Mesenteric fat pad (tissue), 1 donor: ENCODE data around the gene TOMM70. TPM values are rescaled to one million over a fixed set of nuclear protein-coding genes. Genes with fewer than 3 reads are reported as not detected.
"Not testable (repeated sequence)": the region's sequence is repeated elsewhere in the genome, so short reads cannot be mapped to it uniquely, and the experiment has no call there.

Source experiments
- DNase-seq: peaks from one replicate; pipeline ENCODE4 v3.0.0-alpha.2; 2020; ENCODE audit warnings: low spot score
- long read RNA-seq: library from polyadenylated mRNA; unstranded; transcript quantifications from one replicate; pipeline ENCODE4 v2.0.0, GENCODE V29; 2020
- total RNA-seq: library from RNA; stranded (reverse); fragmentation: NEBNext Ultra II Directional; extraction: Animal tissue kit (Norgen Biotek cat#: 25700); gene quantifications from one replicate; pipeline ENCODE4 v1.2.1, GENCODE V29; 2021
- donor health status: DM: yes; HTN: yes; CAD: no.

TOMM70 gene
- 47.8 TPM for total RNA-seq
- long read RNA-seq, full-length matches to known transcripts, result 1 of 10 reads
- long read RNA-seq, partial matches to known transcripts, result 9 of 10 reads
- long read RNA-seq, other reads (novel, unspliced or antisense), result 0 of 10 reads

GRCh38 chr3:100400780-100401673 is at the start of gene TOMM70, which contains the start of gene LNP1:
TSS of gene TOMM70 (minus strand) at chr3:100401089. CDS start at chr3:100400949, 140 bp downstream.
TSS of gene LNP1 (plus strand) at chr3:100401539. CDS start at chr3:100429730, 28,191 bp downstream.
- peak; percentile 95 for DNase-seq

DNA sequence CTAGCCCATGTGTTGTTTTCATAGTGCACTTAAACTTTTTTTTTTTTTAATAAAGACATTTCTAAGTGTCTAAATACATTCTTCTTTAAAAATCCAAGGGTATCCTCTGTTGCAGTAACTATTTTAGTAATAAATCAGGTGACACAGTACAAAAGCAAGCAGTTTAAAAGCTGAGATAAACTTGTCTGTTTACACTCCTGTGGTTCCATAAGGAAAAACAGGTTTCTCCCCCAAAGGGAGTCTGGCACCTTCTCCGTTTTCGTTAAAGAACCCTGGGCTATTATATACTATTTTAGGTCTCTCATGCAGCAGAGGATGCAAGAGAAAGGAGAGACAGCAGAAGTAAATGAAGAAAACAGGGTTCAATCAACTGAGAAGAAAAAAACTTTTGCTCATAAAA is 48.3 kb upstream of the TOMM70 start:
- no peak for DNase-seq

DNA sequence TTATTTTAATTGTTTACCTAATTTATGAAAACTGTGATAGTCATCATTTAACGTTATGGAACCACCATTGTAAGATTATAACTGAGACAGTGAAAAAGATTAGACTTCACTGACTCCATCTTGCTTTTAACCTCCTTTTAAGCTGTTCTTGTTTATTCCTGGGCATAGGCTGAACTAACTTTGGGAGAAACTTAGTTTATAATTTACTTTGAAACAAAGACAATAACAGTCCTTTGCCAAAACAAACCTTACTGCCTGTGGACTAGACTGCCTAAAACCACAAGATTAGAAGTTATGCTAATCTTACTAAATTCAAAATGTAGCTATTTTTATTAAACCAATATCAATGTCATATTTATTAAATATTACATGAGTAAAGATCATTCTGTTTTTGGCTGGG is 47.2 kb upstream of the TOMM70 start:
- no peak for DNase-seq

DNA sequence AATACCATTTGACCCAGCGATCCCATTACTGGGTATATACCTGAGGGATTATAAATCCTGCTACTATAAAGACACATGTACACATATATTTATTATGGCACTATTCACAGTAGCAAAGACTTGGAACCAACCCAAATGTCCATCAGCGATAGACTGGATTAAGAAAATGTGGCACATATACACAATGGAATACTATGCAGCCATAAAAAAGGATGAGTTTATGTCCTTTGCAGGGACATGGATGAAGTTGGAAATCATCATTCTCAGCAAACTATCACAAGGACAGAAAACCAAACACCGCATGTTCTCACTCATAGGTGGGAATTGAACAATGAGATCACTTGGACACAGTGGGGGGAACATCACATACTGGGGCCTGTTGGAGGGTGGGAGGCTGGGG is 46.2 kb upstream of the TOMM70 start:
- DNase-seq, result not testable (repeated sequence)

- no peak for DNase-seq
Observed at GRCh38 chr3:100443690-100444089, 42.8 kb upstream of the TOMM70 start.

DNA sequence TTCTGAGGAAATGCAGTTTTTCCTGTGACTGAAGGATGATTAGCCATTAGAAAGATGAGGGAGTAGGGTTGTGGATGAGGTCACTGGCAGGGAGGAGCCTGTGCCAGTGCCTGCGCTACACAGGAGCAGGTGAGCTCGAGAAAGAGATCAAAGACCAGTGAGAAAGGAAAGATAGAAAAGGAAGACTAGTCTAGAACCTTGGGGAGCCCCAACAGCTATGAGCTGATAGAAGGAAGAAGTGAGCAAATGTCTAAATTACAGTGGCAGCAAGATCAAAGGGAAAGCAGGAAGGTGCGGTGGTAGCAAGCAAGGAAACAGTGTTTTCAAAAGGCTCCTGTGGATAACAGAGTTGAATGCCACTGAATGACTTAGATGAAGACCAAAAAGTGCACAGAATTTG is 40.0 kb upstream of the TOMM70 start:
- no peak for DNase-seq

GRCh38 chr3:100438623-100438974 is 37.7 kb upstream of the TOMM70 start:
- DNase-seq, result no peak

DNA sequence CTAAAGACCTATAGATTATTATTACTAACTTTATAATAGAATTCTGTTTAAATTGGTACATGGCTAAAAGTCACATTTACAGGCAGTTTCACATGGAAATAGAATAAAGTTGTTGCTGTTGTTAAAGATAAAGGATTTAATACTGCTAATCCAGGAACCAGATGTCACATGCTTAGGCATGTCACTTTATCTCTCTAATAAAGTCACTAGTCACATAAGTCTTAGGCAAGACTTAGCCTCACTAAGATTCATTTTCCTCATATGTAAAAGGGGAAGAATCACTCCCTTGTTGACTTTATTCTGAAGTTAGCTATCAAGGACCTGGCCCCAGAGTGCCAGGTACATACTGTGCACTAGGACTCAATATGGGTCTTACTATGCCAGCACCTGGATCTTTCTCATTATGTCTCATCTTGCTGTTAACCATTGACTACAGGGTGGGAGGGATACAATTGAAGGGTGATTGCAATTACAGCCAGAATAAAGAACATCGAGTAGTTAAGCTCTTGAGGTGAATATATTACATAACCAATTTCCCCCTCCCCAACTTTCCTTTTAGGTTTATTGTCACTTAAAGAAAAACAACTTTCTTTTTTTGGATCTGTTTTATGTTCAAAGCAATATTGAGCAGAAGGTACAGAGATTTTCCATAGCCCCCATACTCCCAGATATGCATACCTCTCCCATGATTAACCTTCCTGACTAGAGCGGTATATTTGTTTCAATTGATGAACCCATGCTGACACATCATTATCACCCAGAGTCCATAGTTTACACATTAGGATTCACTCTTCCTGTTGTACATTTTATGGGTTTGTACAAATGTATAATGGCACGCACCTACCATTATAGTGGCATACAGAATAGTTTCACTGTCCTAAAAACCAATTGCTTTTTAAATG is 37.1 kb upstream of the TOMM70 start:
- DNase-seq, result no peak

DNA sequence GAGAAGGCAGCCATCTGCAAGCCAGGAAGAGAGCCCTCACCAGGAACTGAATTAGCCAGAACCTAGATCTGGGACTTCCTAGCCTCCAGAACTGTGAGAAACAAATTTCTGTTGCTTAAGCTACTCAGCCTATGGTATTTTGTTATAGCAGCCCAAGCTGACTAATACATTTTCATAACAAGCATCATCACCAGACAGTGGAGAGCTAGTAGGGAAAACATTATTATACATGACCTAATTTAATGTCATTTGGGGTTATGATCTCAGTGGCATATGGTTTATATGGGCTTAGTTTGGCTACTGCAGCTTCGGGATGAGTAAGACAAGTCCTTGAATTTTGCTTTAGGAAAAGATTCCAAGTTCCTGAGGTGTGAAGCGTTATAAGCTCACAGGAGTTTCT is 36.1 kb upstream of the TOMM70 start:
- no peak for DNase-seq

- DNase-seq, result no peak
Observed at GRCh38 chr3:100429187-100429716, 28.4 kb upstream of the TOMM70 start.

DNA sequence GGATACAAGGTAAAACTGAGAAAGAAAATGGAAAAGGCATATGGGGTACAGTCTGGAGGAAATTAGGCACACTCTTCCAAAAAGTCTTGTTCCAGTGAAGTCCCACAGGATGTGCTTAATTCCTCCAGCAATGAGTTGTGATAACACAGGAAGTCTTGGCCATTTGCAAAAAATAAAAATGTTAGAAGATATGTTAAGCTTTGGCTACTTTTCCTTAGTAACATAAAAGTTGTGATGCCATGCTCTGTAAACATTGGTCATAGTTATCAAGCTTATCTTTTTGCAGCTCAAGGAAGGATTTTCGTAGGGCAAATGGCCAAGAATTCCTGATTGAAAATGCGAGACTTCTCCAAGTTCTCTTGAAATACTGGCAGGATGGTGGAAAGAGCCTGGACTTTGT is 26.8 kb upstream of the TOMM70 start:
- no peak for DNase-seq

DNA sequence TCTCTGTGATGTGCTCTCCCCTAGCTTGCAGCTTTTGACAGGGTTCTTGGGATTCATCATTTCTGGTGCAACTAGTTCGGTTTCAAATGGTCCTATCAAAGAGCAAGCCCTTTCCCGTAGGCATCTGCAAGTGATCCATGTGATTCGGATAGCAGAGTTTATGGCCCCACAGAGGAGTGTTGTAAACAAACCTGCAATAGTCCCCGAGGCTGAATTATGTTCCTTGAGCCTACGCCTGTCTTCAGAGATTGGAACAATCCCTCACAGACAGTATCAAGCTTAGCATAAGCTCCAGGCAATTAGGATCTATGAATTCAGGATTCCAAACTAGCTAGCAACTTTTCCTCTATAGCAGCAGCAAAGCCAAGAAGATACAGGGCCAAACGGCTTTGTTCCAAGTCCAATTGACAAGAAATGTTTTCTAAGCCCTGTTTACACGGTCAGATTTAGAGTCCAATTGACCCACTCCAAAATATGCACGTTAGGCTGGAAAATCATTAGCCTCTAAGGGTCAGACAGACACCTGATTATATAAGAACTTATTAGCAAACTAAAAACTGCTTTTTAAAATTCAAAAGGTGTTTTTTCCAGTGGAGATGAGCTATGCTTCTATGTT is 25.3 kb upstream of the TOMM70 start:
- DNase-seq, result no peak

DNA sequence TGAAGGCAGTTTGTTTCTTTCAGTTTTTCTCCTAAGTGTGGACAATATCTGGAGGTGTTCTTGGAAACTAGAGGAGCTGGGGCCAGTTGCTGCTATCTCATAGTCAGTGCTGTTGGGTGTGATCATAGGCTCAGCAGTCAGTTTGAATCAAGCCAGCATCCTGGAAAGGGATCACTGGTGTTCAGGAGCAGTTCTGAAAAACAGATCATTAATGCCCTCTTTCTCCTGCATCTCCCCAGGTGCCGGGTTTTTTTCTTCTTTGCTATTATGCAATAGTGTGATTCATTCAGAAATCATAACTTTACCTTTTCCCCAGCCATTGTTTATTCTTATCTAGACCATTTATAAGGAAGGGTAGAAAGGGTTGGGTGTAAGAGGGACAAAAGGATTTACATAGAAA is 24.4 kb upstream of the TOMM70 start:
- DNase-seq, result no peak

GRCh38 chr3:100424261-100424660 is 23.4 kb upstream of the TOMM70 start:
- no peak for DNase-seq

DNA sequence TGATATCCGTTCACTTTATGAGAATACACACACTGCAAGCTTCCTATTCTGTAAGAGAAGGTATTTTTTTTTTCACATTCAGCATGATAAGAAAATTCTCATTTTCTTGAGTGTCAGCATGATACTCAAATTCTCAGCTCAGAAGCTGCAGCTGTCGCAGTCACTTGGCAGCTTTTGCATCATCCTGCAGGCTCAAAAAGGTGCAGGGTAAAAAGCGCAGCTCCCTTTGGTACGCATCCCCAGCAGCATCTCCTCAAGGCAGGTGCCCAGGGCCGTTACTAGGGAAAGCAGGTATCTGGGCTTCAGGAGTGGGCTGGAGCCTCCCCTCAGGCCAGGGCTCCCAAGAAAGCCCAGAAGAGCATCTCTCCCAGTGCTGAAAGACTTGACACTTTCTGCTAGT is 22.7 kb upstream of the TOMM70 start:
- no peak for DNase-seq

DNA sequence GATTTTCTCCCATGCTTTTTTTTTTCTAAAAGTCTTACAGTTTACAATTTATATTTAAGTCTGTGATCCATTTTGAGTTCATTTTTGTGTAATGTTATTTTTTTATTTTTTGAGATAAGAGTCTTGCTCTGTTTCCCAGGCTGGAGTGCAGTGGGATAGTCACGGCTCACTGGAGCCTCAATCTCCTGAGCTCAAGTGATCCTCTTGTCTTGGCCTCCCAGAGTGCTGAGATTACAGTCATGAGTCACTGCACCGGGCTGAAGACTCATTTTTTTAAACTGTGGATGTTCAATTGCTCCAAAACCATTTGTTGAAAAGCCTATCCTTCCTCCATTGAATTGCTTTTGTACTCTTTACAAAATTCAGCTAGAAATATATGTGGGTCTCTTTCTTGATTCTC is 20.0 kb upstream of the TOMM70 start:
- no peak for DNase-seq

DNA sequence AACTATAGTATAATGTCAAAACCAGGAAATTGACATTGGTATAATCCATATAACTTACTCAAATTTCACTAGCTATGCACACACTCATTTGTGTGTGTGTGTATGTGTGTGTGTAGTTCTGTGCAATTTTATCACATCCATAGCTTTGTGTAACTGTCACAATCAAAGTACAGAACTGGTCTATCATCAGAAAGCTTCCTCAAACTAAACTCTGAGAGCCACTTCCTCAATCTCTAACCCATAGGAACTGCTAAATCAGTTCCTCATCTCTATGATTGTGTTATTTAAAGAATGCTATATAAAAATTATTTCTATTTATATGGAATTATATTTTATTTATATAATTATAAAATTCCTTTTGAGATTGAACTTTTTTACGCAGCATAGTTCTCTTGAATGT is 18.5 kb upstream of the TOMM70 start:
- no peak for DNase-seq

- DNase-seq, result no peak
Observed at GRCh38 chr3:100416863-100417262, 16.0 kb upstream of the TOMM70 start.

DNA sequence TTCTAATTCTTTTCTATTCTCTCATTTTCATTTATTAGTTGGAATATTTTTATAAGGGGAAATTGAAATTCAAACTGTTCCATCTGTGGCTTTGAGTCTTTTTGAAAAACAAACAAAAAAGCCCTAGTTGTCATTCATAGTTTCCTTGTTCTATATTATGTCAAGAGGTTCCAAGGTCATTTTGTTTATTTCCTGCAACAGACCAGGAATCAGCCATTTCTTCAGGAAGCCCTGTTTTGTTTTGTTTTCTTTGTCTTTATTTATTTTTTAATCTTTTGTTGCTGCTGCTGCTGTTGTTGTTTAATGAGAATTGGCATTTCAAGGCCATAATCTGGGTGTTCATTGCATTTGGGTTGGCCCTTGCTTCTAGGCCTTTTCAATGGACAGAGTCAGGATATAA is 15.3 kb upstream of the TOMM70 start:
- no peak for DNase-seq

DNA sequence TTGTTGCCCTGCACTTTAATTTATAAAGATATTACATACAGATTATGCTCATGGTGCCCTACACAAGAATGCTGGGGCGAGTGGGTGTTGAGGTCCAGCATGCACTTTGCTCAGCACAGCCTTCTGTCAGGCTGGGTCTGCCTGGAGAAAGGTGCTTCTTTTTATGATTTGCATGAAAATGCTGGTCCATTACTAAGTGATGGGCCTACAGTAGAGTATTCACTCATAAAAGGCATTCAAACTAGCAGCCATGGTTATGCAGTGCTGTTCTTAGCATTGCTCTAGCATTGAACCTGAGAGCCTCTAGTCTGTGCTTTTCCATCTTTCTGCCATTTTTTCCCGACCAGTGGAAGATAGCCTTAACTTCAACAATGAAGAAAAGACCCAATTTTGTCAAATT is 12.7 kb upstream of the TOMM70 start:
- no peak for DNase-seq

DNA sequence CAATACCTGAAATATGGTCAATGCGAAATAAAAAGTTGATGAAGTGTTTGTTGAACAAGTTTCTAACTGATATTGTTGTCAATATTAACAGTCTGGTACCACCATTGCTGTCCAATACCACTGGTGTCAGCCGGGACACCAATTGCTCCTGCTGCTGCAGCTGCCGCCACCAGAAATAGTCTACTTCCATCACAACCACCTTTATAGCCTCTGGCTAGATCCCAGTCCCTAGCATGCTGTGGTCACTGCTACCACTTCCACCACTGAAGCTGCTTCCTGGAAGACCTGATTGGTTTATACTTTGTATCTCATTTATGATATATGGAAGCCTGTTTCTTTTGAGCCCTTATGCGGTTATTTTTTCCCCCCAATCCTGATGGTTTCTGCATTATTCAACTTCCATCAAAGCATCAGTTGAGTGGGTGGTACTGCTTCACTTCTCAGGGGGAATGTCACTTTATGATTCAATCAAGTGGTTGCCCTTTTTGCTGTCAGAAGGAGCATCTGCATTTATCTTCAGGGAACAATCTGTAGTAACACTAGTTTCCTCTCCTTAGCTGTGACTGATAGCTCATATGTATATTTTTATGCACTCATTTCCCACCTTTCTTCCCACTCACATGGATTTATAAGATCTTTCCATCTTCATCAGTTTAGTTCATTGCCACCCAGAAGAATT is 12.2 kb upstream of the TOMM70 start:
- DNase-seq, result no peak
